HPDE6-E6E7 (cell line): Measurements from ENCODE around the gene CCDC159.
"Not testable (repeated sequence)": the region's sequence is repeated elsewhere in the genome, so short reads cannot be mapped to it uniquely, and the experiment has no call there.

Experiments used
- DNase-seq: peaks from one replicate; pipeline ENCODE4 v3.0.0; 2011; ENCODE audit warnings: missing footprints; ENCODE audit errors: extremely low spot score

The CCDC159 gene

GRCh38 chr19:11365557-11366117 lies 19.3 kb downstream of the CCDC159 start:
- no peak for DNase-seq

DNA sequence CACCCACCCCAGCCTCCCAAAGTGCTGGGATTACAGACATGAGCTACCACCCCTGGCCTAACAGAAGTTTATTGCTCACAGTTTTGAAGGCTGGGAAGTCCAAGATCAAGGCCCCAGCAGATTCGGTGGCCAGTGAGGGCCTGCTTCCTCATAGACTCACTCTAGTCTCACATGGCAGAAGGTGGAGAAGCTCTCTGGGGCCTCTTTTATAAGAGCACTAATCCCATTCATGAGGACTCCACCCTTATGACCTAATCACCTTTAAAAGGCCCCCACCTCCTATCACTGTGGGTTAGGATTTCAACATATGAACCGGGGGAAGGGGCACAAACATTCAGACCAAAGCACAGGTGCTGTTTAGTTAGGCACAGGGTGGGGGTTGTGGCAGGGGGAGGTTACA lies 21.2 kb downstream of the CCDC159 start:
- DNase-seq: no peak

DNA sequence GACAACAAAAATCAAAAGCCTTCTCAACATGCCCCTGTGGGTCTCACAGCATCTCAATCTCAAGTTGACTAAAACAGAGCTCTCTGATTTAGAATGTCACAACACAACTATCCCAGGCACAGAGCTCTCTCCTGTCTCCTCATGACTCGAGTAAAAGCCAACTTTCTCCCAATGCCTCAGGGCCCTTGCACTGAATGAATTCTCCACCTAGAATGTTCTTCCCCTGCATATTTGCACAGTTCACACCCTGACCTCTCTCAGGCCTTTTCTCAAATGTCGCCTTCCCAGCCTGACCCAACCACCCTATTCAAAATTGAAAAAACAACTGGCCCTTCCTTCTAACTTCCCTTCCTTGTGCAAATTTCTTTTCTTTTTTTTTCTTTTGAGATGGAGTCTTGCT lies 24.4 kb downstream of the CCDC159 start:
- no peak for DNase-seq

DNA sequence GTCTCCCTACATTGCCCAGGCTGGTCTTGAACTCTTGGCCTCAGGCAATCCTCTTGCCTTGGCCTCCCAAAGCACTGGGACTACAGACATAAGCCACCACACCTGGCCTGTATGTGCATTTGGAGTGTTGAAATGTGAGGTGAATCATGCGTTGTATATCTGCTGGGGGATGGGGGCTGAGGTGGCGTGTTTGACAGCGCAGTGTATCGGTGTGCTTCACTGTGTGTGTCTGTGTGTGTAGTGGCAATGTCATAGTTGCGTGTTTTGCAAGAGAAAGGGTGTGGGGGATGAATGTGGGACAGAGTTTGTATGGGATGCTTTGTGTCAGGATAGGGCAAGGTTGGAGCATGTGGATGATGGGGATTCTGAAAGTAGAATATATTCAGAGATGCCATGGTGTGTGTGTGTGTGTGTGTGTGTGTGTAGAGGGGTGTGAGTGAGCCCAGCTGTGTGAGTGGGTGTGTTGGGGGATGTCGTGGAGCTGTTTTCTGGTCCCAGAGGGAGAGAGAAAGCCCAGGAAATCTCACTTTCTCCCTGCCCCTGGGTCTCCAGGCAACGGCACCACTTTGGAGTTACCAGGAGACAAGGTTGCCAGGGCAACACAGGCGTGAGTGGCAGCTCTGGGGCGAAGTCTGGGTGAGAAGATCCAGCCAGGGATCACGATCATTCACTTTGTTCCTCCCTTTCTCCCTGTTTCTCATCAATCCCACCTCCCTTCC lies 27.0 kb downstream of the CCDC159 start:
- no peak for DNase-seq

- DNase-seq: no peak
These were observed 27.6 kb downstream of the CCDC159 start for GRCh38 chr19:11373885-11374432.

- DNase-seq: peak; percentile 100
These were observed 28.3 kb downstream of the CCDC159 start, which contains the start of gene SWSAP1 for GRCh38 chr19:11374433-11375142. Gene SWSAP1 (plus strand): TSS chr19:11374666. CDS start chr19:11374681, 15 bp downstream.

GRCh38 chr19:11375143-11375948 lies 29.0 kb downstream of the CCDC159 start:
- DNase-seq: no peak

DNA sequence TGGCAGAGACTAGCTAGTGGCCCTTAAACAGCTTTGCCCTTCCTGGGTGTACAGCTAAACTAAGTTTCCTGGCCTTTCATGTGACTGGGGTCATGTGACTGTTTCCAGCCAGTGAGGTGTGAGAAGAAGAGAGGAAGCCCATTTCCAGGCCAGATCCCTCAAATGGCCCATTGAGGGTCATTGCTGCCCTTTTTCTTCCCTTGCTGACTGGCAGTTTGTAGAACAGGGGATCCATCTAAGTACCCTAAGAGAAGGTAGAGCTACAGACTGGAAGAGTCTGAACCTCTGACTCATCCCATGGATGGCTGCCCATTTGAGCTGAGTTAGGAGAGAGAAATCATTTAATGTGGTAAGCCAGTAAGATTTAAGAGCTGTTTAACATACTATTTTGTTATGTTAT lies 30.9 kb downstream of the CCDC159 start:
- no peak for DNase-seq

- no peak for DNase-seq
These were observed 31.4 kb downstream of the CCDC159 start for GRCh38 chr19:11377756-11378155.

- peak; percentile 81 for DNase-seq
These were observed 32.2 kb downstream of the CCDC159 start for GRCh38 chr19:11378319-11379189.

GRCh38 chr19:11379269-11379845 lies 33.0 kb downstream of the CCDC159 start:
- DNase-seq: not testable (repeated sequence)

GRCh38 chr19:11379857-11380350 lies 33.6 kb downstream of the CCDC159 start:
- DNase-seq: no peak

DNA sequence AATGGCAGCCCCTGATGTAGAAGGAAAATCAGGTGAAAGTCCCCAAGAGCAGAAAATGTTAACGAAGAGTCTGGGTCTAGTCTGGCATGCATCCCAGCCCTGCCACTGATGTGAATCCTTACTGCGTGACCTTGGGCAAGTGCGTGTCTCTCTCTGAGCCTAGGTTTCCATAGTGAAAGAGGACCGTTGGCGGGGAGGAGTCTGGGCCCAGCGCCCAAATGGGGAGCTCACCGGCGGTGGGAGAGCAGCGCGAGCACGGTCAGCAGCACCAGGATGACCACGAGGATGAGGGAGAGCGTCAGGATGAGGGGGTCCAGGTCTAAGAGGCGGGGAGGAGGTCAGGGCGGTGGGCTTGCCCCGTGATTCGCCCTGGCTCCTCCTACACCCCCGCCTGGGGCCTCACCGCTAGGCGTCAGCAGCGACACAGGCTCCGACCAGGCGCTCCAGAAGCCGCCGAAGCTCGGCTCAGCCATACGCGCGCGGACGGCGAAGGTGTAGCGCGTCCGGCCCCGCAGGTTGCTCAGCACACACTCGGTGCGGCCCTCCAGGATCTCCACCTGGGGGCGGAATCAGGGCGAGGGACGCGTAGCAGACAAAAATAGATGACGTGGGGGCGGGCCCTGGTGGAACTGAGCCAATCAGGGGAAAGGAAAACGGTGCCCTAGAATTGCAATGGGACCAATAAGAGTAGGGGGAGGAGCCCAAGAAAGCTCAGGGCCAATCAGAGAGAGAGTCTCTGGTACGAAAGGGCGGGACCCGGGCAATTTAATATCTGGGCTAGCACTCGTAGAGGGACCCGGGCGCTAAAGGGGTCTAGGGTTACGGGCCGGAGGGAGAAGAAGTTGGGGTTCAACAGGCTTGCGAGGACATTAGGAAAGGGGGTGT lies 34.6 kb downstream of the CCDC159 start:
- peak; percentile 99 for DNase-seq

DNA sequence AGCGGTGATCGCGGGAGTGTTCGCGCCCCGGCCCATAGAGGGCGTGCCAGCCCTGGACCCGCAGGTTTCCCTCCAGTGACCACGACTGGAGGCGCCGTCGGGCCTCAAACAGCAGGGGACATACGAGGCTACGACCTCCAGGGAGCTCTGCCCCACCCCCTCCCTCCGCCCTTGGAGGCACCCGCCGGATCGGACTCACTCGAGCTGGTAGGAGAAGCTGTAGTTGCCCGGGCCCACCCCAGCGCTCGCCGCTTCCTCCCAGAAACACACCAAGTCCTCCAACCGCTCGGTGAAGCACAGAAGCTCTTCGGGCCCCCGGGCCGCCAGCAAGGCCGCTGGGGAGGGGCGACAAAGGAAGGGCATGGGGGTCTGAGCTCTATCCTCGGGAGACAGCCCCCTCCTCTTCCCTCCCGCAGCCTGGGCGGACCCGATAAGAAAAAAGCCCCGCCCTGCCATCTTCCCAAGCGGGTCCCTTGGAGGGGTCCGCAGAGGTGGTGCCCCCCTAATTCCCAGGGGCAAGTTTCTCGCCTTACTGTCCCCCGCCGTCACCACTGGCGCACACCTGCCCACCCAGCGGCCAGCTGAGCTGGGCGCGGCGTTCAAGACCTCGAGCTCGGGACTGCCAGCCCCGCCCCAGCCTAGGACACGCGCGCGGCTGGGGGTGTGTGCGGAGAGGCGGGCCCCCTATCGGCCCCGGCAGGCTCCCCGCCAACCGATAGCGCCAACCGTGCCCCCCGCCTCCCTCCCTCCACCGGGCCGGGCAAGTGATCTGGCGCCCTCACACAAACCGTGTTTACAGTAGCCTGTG lies 36.8 kb downstream of the CCDC159 start:
- DNase-seq: no peak

GRCh38 chr19:11383706-11384048 lies 37.4 kb downstream of the CCDC159 start:
- DNase-seq: no peak

GRCh38 chr19:11384778-11385129 lies 38.4 kb downstream of the CCDC159 start:
- DNase-seq: no peak

DNA sequence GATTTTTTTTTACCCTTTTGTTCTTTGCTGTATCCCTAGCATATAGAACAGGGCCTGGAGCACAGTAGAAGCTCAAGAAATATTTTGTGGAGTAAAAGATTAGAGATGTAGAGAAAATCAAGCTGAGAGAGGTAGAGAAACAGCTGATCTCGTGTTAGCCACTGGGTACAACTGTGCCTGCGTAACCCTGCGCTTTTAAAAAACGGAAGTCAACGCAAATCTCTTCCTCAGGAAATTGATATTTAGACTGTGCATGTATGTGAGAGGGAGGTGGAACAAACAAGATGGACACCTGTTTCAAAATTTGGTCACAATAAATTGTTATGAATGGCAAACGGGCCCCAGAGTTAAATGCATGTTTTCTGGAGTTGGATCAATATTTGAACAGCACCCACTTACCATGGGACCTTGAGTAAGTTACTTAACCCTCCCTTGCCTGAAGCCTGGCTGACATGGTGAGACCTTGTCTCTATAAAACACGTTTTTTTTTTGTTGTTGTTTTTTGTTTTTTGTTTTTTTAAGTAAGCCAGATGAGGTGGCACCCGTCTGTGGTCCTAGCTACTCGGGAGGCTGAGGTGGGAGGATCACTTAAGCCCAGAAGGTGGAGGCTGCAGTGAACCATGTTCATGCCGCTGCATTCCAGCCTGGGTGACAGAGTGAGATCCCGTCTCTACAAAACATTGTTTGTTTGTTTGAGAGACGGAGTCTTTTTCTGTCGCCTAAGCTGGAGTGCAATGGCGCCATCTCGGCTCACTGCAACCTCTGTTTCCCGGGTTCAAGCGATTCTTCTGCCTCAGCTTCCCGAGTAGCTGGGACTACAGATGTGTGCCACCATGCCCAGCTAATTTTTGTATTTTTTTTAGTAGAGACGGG lies 41.1 kb downstream of the CCDC159 start:
- DNase-seq: no peak

DNA sequence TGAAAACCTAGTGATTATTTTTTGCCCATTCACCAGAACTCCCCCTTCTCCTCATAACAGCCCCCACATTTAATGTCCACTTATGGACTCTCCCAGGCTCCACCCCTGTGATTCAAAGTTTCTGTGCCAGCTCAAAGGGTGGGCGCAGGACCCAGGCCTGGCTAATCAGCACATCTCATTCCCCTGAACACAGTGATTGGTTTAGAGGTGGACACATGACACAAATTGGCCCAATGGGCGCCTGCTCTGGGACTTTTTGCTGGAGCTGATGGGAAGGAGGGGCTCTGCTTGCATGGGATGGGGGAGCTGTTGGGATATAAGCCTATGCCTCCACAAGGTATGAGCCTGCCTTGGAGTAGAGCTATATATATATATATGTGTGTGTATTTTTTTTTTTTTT lies 44.0 kb downstream of the CCDC159 start:
- no peak for DNase-seq
